ENCODE measurements around the gene GLRX5. TPM values are rescaled to one million over a fixed set of nuclear protein-coding genes. Genes with fewer than 3 reads are reported as not detected.

The GLRX5 gene
- total and polyA plus RNA-seq, 2 donors from 2014 or later, result 46.7 to 124 TPM

DNA sequence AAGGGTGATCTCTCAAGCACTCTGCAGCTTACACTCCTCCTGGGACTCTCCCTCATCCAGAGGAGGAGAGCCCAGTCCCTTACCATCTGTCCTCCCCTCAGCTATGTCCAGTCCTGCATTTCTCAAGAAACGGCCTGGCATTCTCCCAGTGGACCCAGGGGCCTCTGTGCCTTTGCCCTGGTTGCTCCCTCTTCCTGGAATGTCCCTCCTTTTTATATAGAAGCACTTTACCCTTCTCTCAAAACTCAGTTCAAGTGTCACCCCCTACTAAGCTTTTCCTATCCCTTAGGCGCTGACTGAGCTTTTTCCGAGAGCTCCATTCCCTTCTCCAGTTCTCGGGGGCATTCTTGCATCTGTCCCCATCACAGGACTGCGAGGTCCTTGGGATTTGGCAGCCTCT lies 8.9 kb upstream of the GLRX5 start:
- intact Hi-C loops (cut with DNase I), result no loop called here
- peak overlapping the region in 1 of 2 donors; percentile 3 for H3K27ac ChIP-seq (ENCODE audit: low read depth in 2 of 2, low read length in 2 of 2)

DNA sequence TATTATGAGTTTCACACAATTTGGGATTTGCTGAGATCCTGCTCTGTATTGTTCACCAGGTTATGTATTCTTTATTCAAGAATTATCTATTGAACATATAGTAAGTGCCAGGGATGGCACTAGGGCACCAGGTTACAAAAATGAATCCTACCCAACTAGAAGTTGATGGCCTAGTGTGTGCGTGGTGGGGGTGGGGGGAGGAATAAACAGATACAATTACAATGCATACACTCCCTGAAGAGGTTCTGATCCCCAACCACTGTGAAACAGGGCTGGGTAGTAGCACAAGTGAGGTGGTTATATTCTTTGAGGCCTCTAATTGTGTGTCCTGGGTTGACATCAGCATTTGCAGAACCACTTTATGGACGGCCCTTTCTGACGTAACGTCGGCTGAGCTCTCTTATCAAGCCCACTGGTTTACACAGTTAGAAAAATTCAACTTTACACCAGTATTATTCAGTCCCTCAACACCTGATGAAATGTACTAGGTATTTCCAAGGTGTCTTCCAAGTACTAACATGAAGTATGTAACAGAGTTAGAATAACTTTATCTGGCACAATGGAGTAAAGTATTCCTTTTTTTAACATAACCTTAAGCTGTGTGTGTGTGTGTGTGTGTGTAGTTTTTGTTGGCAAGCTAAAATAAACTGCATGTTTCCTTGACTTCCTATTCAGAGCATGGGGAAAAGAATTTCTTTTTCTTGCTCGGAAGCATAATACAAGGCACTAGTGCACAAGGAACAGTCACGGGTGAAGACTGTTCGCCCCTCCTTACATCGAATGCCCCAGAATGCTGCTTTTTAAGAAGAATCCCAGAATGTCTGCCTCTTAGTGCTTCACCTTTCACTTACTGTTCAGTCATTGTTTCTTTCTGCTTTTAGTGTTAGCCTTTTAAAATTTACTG lies 8.1 kb upstream of the GLRX5 start:
- FAIRE-seq, result no peak
- peak overlapping the region; percentile 43 to 44 for H3K27ac ChIP-seq (ENCODE audit: low read depth in 2 of 2, low read length in 2 of 2)
- H3K9ac ChIP-seq (ENCODE audit: low read length in 3 of 3), result no peak overlapping the region
- DNase-seq, result no peak
- intact Hi-C loops (cut with DNase I), result no loop called here
- no peaks in the 10 kb centered on the region for H3K9me3 ChIP-seq (ENCODE audit: control insufficient read depth in 2 of 3, insufficient read depth in 1 of 3, low read length in 3 of 3)
- no peak overlapping the region for H3K4me3 ChIP-seq (ENCODE audit: low read length in 3 of 3)
- H3K4me1 ChIP-seq (ENCODE audit: control insufficient read depth in 2 of 3, insufficient read depth in 2 of 3, low read depth in 1 of 3, low read length in 3 of 3), result peaks cover 0 to 22% (median 21%) of the 10 kb centered on the region in 3 donors
- no peaks in the 10 kb centered on the region for H3K36me3 ChIP-seq (ENCODE audit: control insufficient read depth in 2 of 3, insufficient read depth in 3 of 3, low read length in 3 of 3)
- TF ChIP-seq, protein P1, sequence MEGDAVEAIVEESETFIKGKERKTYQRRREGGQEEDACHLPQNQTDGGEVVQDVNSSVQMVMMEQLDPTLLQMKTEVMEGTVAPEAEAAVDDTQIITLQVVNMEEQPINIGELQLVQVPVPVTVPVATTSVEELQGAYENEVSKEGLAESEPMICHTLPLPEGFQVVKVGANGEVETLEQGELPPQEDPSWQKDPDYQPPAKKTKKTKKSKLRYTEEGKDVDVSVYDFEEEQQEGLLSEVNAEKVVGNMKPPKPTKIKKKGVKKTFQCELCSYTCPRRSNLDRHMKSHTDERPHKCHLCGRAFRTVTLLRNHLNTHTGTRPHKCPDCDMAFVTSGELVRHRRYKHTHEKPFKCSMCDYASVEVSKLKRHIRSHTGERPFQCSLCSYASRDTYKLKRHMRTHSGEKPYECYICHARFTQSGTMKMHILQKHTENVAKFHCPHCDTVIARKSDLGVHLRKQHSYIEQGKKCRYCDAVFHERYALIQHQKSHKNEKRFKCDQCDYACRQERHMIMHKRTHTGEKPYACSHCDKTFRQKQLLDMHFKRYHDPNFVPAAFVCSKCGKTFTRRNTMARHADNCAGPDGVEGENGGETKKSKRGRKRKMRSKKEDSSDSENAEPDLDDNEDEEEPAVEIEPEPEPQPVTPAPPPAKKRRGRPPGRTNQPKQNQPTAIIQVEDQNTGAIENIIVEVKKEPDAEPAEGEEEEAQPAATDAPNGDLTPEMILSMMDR (IDR thresholded peaks at IDR 0.05; ENCODE audit: borderline replicate concordance, extremely low read depth, insufficient read depth), result no peak
- H3K27me3 ChIP-seq (ENCODE audit: control insufficient read depth, insufficient read depth, low read length), result no peaks in the 10 kb centered on the region

More for the DNA sequence above, 8.9 kb upstream of the GLRX5 start:
- H3K9ac ChIP-seq (ENCODE audit: low read length in 3 of 3), result no peak overlapping the region
- peaks cover 0 to 19% (median 18%) of the 10 kb centered on the region in 3 donors for H3K4me1 ChIP-seq (ENCODE audit: control insufficient read depth in 2 of 3, insufficient read depth in 2 of 3, low read depth in 1 of 3, low read length in 3 of 3)
- DNase-seq (peak in 1 of 5 donors; percentile 9), FAIRE-seq (no peak)
- no peaks in the 10 kb centered on the region for H3K27me3 ChIP-seq (ENCODE audit: control insufficient read depth, insufficient read depth, low read length)
- H3K9me3 ChIP-seq (ENCODE audit: control insufficient read depth in 2 of 3, insufficient read depth in 1 of 3, low read length in 3 of 3), result no peaks in the 10 kb centered on the region
- TF ChIP-seq, protein P1 (IDR thresholded peaks at IDR 0.05; ENCODE audit: borderline replicate concordance, extremely low read depth, insufficient read depth), result no peak
- H3K4me3 ChIP-seq (ENCODE audit: low read length in 3 of 3), result no peak overlapping the region
- no peaks in the 10 kb centered on the region for H3K36me3 ChIP-seq (ENCODE audit: control insufficient read depth in 2 of 3, insufficient read depth in 3 of 3, low read length in 3 of 3)

DNA sequence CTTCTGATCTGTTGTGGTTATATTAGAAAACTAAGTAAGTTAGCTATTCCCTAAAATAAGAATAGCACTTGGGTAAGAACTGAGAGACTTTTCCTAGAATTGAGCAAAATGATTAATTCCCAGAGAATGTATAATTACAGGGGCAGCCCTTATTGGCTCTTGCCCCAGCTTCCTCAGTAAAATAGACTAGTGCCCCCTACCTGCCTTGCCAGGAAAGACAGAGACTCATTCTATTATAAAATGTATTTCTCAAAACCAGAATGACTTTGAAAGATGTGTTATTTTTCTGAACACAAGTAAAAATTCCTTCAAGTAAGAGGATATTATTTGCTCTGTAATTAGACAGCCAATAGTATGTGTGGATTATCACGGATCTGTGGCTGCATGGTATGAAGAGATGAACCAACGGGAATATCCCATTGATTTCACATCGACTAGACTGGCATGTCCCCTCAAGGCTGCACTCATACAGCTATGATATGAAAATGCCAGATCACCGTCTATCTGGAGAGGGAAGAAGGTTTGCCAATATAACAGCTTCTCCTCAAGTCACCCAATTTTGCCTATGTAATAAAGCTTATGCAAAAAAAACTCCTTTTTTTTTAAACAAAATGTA lies 7.4 kb upstream of the GLRX5 start:
- Histone ChIP-seq H3K9me3 (ENCODE audit: control insufficient read depth in 2 of 3, insufficient read depth in 1 of 3, low read length in 3 of 3) (no peaks in the 10 kb centered on the region), H3K4me1 (ENCODE audit: control insufficient read depth in 2 of 3, insufficient read depth in 2 of 3, low read depth in 1 of 3, low read length in 3 of 3) (peaks cover 4 to 27% (median 26%) of the 10 kb centered on the region in 3 donors), H3K9ac (ENCODE audit: low read length in 3 of 3) (no peak overlapping the region), H3K27me3 (ENCODE audit: control insufficient read depth, insufficient read depth, low read length) (no peaks in the 10 kb centered on the region), H3K4me3 (ENCODE audit: low read length in 3 of 3) (no peak overlapping the region), H3K36me3 (ENCODE audit: control insufficient read depth in 2 of 3, insufficient read depth in 3 of 3, low read length in 3 of 3) (no peaks in the 10 kb centered on the region), H3K27ac (ENCODE audit: low read depth in 2 of 2, low read length in 2 of 2) (peak overlapping the region; percentile 43 to 44)
- TF ChIP-seq, protein P1 (IDR thresholded peaks at IDR 0.05; ENCODE audit: borderline replicate concordance, extremely low read depth, insufficient read depth), result peak; percentile 71
- DNase-seq (peak in 1 of 5 donors; percentile 61), FAIRE-seq (peak; percentile 86)
- intact Hi-C loops (cut with DNase I), result no loop called here

Data from kidney (tissue), 14 donors.